HG03045 (cell line): ENCODE results near the gene MOCS2.

ENCODE experiments used
- ATAC-seq: cut with Tn5 transposase; IDR thresholded peaks from one replicate; pipeline ENCODE4 v1.9.1; 2021; ENCODE audit warnings: mild to moderate bottlenecking, moderate library complexity; ENCODE audit not compliant: unreplicated experiment

Gene MOCS2

DNA sequence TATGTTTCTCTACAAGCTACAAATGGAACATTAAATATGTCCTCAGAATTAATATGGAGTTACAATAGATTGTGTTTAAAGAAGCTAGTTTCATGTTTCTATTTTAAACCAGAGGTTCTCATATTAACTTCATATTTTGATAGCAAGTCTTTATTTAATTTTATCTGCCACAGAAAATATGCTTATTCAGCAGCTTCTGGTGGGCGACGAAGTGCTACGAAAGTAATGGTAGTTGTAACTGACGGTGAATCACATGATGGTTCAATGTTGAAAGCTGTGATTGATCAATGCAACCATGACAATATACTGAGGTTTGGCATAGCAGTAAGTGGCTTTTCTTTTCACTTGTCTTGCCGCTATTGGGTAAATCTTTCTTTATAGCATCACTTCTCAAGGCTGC, 54.2 kb downstream of the MOCS2 start:
- ATAC-seq: no peak

GRCh38 chr5:53053364-53053763, 56.2 kb downstream of the MOCS2 start:
- no peak for ATAC-seq

DNA sequence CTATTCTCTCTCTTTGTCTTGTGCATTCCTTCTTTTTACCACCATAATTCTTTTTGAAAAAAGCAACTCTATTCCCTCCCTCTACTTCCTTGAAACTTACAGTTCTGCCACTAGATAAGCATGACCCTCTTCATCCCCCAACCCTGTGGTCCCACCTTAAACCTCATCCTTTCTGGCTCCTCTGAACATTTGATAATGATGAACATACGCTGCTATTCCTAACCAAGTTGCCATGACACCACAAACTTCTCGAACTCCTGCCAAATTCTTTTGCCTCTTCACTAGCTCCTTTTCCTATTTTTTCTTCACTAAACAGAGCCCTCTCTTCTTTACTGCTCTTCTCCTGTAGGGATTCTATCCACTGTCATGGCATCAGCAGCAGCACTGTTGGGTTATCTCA, 57.1 kb downstream of the MOCS2 start:
- no peak for ATAC-seq

GRCh38 chr5:53048248-53048647, 61.3 kb downstream of the MOCS2 start:
- ATAC-seq: no peak
